Left ventricle myocardium inferior (tissue), 1 donor: ENCODE measurements around the gene KPNA4. TPM values are rescaled to one million over a fixed set of nuclear protein-coding genes. Genes with fewer than 3 reads are reported as not detected.

ENCODE experiments used
- DNase-seq: peaks from one replicate; pipeline ENCODE4 v3.0.0-alpha.2; 2020
- H3K27ac ChIP-seq: fragments of 200-600 bp; replicated peaks from 2 replicates; pipeline ENCODE4 v1.8.0; 2021
- H3K27me3 ChIP-seq: fragments of 200-600 bp; 2 replicates; pipeline ENCODE4 v1.8.0; 2021; ENCODE audit warnings: low read depth
- H3K36me3 ChIP-seq: fragments of 200-600 bp; 2 replicates; pipeline ENCODE4 v1.8.0; 2021
- H3K4me1 ChIP-seq: fragments of 200-600 bp; 2 replicates; pipeline ENCODE4 v1.8.0; 2021
- H3K4me3 ChIP-seq: fragments of 200-600 bp; 2 replicates; pipeline ENCODE4 v1.8.0; 2021; ENCODE audit warnings: mild to moderate bottlenecking, moderate library complexity
- H3K9me3 ChIP-seq: fragments of 200-600 bp; replicated peaks from 2 replicates; pipeline ENCODE4 v1.8.0; 2021
- CTCF ChIP-seq: fragments of 200-600 bp; IDR thresholded peaks from 2 replicates; pipeline ENCODE4 v1.8.0; 2021; ENCODE audit warnings: antibody characterized with exemption, mild to moderate bottlenecking, borderline replicate concordance
- intact Hi-C: fragments of 100-400 bp; cut with micrococcal nuclease; formaldehyde crosslinking; loops from one replicate; pipeline ENCODE4 v1.11.0; 2022
- total RNA-seq: library from RNA; stranded (reverse); fragmentation: NEBNext Ultra II Directional; extraction: Animal tissue kit (Norgen Biotek cat#: 25700); gene quantifications from one replicate; pipeline ENCODE4 v1.2.1, GENCODE V29; 2021
- donor health status: DM: no; HTN: yes; CAD: no; lungs with severe emphysema.

KPNA4 gene
- total RNA-seq, 1 donor from 2014 or later: 130 TPM

DNA sequence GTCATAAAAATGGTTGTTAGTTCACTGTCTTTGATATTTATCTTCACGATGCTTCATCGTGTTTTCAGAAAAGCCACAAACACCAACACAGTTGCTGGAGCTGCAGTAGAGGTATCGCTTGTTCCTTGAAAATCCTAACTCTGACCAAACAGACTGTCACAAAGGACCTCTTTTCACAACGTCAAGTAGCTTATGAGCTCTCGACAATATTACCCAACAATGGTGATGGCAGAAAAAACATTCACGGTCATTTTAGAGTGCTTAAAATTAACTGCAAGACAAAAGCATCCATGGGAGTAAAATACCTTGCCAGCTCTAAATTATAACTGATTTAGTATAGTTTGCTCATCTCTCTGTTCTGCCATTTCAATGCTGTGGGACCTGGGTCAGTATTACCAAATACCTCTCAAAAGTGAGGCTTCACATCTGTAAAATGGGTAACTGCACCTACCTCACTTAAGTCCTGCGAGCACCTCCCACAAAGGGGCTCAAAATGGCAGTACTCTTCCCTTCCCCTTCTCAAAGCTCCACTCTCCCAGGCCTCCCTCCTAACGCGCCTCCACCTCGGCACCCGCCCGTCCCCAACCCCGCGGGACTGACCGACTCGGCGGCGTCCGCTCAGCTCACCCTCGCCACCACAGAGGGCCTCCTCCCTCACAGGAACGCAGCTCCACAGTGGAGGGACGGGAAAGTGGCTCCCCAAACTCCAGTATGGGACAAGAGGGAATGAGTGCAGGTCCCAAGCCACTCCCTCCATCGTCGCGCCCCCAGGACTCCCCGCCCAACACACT lies 116.3 kb downstream of the KPNA4 start:
- peak overlapping the region; percentile 65 for H3K4me3 ChIP-seq
- no peaks in the 10 kb centered on the region for H3K9me3 ChIP-seq
- peaks cover 22% of the 10 kb centered on the region for H3K4me1 ChIP-seq
- H3K27me3 ChIP-seq: peaks cover 37% of the 10 kb centered on the region
- no peak for DNase-seq
- TF ChIP-seq CTCF: no peak
- intact Hi-C loops: no loop called here
- H3K36me3 ChIP-seq: no peaks in the 10 kb centered on the region
- H3K27ac ChIP-seq: peak overlapping the region; percentile 48

DNA sequence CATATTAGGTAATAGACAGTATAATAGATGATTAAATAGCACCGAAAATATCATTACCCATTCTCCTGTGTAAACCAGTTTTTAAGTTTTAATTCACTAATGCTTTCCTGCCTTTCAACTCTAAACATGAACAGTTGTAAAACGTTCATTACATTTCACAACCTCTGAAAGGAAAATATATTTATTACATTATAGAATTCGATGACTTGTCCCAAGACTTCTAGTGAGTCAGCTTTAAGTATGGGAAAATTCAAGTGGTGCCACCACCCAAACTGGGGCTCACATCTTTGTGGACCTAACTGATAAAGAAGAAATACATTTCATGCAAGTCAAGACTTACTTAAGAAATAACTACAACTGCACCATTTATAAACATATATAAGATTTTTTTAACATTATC lies 117.8 kb downstream of the KPNA4 start:
- peaks cover 37% of the 10 kb centered on the region for H3K27me3 ChIP-seq
- no peak for DNase-seq
- H3K4me1 ChIP-seq: peaks cover 22% of the 10 kb centered on the region
- H3K4me3 ChIP-seq: no peak overlapping the region
- H3K36me3 ChIP-seq: no peaks in the 10 kb centered on the region
- no peak for TF ChIP-seq CTCF
- H3K9me3 ChIP-seq: no peaks in the 10 kb centered on the region
- intact Hi-C loops: no loop called here
- no peak overlapping the region for H3K27ac ChIP-seq

GRCh38 chr3:160446522-160447056 lies 118.8 kb downstream of the KPNA4 start:
- Histone ChIP-seq H3K4me3 (no peak overlapping the region), H3K4me1 (peaks cover 22% of the 10 kb centered on the region), H3K9me3 (no peaks in the 10 kb centered on the region), H3K27ac (no peak overlapping the region), H3K27me3 (peaks cover 37% of the 10 kb centered on the region), H3K36me3 (no peaks in the 10 kb centered on the region)
- DNase-seq: no peak
- no peak for TF ChIP-seq CTCF
- intact Hi-C loops: no loop called here

- Histone ChIP-seq H3K4me3 (no peak overlapping the region), H3K4me1 (peaks cover 21% of the 10 kb centered on the region), H3K27ac (no peak overlapping the region), H3K9me3 (no peaks in the 10 kb centered on the region), H3K27me3 (peaks cover 37% of the 10 kb centered on the region), H3K36me3 (no peaks in the 10 kb centered on the region)
- TF ChIP-seq CTCF: no peak
- no peak for DNase-seq
- intact Hi-C loops: no loop called here
Observed at GRCh38 chr3:160445854-160446253, 119.5 kb downstream of the KPNA4 start.

Other genes starting within 250 kb of the KPNA4 start
- 10.9 TPM for gene IFT80, start 166.3 kb downstream of the KPNA4 start, total RNA-seq
- 18.4 TPM for gene SMC4, start 165.9 kb downstream of the KPNA4 start, total RNA-seq
- gene TRIM59, start 115.8 kb downstream of the KPNA4 start, total RNA-seq: 0.77 TPM
- not detected for gene ARL14, start 111.6 kb upstream of the KPNA4 start, total RNA-seq
- 51.1 TPM for gene PPM1L, start 190.7 kb upstream of the KPNA4 start, total RNA-seq